Esophagus squamous epithelium (tissue), 4 donors: ENCODE data around the gene SLCO2B1.

ENCODE experiments used
- POLR2A ChIP-seq, 4 donors: fragments of 450-650 bp; IDR thresholded peaks; one replicate each; pipeline ENCODE4 v1.6.1; 2017; ENCODE audit warnings: antibody characterized with exemption in 4 of 4, mild to moderate bottlenecking in 4 of 4, moderate library complexity in 3 of 4
- TF ChIP-seq, protein P1 (sequence below), 6 experiments: fragments of 450-650 bp in 4 of 6; fragments of 200-600 bp in 2 of 6; sonication (generic) in 2 of 6; IDR thresholded peaks; one replicate each; pipeline ENCODE4 v1.5.1; 2016 to 2019; ENCODE audit warnings: antibody characterized with exemption in 6 of 6, mild to moderate bottlenecking in 4 of 6, moderate library complexity in 4 of 6

DNA sequence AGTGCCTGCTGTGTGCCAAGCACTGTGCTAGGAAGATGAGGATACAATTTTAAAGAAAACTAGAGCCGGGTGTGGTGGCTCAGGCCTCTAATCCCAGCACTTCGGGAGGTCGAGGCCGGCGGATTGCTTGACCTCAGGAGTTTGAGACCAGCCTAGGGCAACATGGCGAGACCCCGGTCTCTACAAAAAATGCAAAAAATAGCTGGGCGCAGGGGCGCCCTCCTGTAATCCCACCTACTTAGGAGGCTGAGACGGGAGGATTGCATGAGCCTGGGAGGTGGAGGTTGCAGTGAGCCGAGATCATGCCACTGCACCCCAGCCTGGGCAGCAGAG, 98.0 kb downstream of the SLCO2B1 start:
- TF ChIP-seq, protein P1, sequence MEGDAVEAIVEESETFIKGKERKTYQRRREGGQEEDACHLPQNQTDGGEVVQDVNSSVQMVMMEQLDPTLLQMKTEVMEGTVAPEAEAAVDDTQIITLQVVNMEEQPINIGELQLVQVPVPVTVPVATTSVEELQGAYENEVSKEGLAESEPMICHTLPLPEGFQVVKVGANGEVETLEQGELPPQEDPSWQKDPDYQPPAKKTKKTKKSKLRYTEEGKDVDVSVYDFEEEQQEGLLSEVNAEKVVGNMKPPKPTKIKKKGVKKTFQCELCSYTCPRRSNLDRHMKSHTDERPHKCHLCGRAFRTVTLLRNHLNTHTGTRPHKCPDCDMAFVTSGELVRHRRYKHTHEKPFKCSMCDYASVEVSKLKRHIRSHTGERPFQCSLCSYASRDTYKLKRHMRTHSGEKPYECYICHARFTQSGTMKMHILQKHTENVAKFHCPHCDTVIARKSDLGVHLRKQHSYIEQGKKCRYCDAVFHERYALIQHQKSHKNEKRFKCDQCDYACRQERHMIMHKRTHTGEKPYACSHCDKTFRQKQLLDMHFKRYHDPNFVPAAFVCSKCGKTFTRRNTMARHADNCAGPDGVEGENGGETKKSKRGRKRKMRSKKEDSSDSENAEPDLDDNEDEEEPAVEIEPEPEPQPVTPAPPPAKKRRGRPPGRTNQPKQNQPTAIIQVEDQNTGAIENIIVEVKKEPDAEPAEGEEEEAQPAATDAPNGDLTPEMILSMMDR (IDR thresholded peaks at IDR 0.05), result no peak
- no peak for TF ChIP-seq POLR2A (IDR thresholded peaks at IDR 0.05)
